IMR-90 (cell line): ENCODE data around the gene ACTR5. TPM values are rescaled to one million over a fixed set of nuclear protein-coding genes. Genes with fewer than 3 reads are reported as not detected.

Experiments
- ATAC-seq: fragments of 200-7000 bp; cut with Tn5 transposase; 2 replicates; pipeline ENCODE4 v1.9.1; 2020; ENCODE audit warnings: low read depth, mild to moderate bottlenecking, moderate library complexity
- BruUV-seq: library from RNA; stranded (reverse); fragments of 400-500 nt; replicated peaks from 2 replicates; lab custom pipeline; 2021; lab: Mats Ljungman, UMichigan
- CTCF ChIA-PET: fragments of 300-600 bp; formaldehyde crosslinking; extraction: SDS; loops from one replicate; lab custom pipeline; 2021; ENCODE audit warnings: antibody characterized with exemption; lab: Yijun Ruan, JAX
- POLR2A ChIA-PET: fragments of 300-600 bp; sonication (Branson Sonifier 250); formaldehyde crosslinking; loops from one replicate; lab custom pipeline; 2022; ENCODE audit warnings: antibody characterized with exemption; ENCODE audit not compliant: unreplicated experiment; lab: Charles Lee
- DNase-seq: peaks from one replicate; pipeline ENCODE4 v3.0.0; 2013
- H2AFZ ChIP-seq: replicated peaks from 2 replicates; pipeline ENCODE3; 2013; ENCODE audit warnings: low read length, mild to moderate bottlenecking; ENCODE audit not compliant: poor library complexity
- H2AK5ac ChIP-seq: 2 replicates; pipeline ENCODE4 v1.6.1; 2013; ENCODE audit warnings: low read depth, low read length, inconsistent platforms
- H2AK9ac ChIP-seq: replicated peaks from 2 replicates; pipeline ENCODE3; 2013; ENCODE audit warnings: mild to moderate bottlenecking, low read depth, low read length, moderate library complexity; ENCODE audit not compliant: poor library complexity
- H2BK120ac ChIP-seq: 2 replicates; pipeline ENCODE4 v1.6.1; 2013; ENCODE audit warnings: low read depth, low read length, inconsistent platforms
- H2BK15ac ChIP-seq: 3 replicates; pipeline ENCODE4 v1.6.1; 2013; ENCODE audit warnings: low read depth, low read length, inconsistent platforms
- H2BK20ac ChIP-seq: 2 replicates; pipeline ENCODE4 v1.6.1; 2013; ENCODE audit warnings: low read depth, mild to moderate bottlenecking, inconsistent platforms, low read length, moderate library complexity
- H2BK5ac ChIP-seq: 2 replicates; pipeline ENCODE4 v1.6.1; 2013; ENCODE audit warnings: mild to moderate bottlenecking, low read depth, low read length, inconsistent platforms; ENCODE audit not compliant: poor library complexity, severe bottlenecking
- H3K14ac ChIP-seq: replicated peaks from 2 replicates; pipeline ENCODE4 v1.6.1; 2013; ENCODE audit warnings: low read depth, low read length, inconsistent platforms
- H3K18ac ChIP-seq: 2 replicates; pipeline ENCODE4 v1.6.1; 2013; ENCODE audit warnings: low read depth, low read length, control low read depth
- H3K23ac ChIP-seq: 2 replicates; pipeline ENCODE4 v1.6.1; 2013; ENCODE audit warnings: low read depth, low read length, inconsistent platforms
- H3K27ac ChIP-seq: 2 replicates; pipeline ENCODE4 v1.5.1; 2013; ENCODE audit warnings: mild to moderate bottlenecking, control low read depth, low read length; ENCODE audit not compliant: insufficient read depth
- H3K27me3 ChIP-seq: 2 replicates; pipeline ENCODE4 v1.6.1; 2013; ENCODE audit warnings: low read length; ENCODE audit not compliant: control insufficient read depth, insufficient read depth
- H3K36me3 ChIP-seq: 2 replicates; pipeline ENCODE4 v1.6.1; 2013; ENCODE audit warnings: low read length, mixed read lengths; ENCODE audit not compliant: control insufficient read depth, insufficient read depth
- H3K4ac ChIP-seq: 2 replicates; pipeline ENCODE4 v1.6.1; 2013; ENCODE audit warnings: low read depth, low read length, inconsistent platforms
- H3K4me1 ChIP-seq: 2 replicates; pipeline ENCODE4 v1.6.1; 2013; ENCODE audit warnings: low read length, mixed read lengths; ENCODE audit not compliant: control insufficient read depth, insufficient read depth
- H3K4me2 ChIP-seq: 2 replicates; pipeline ENCODE4 v1.6.1; 2013; ENCODE audit warnings: low read depth, mild to moderate bottlenecking, control low read depth, low read length, moderate library complexity
- H3K4me3 ChIP-seq: 2 replicates; pipeline ENCODE4 v1.5.1; 2013; ENCODE audit warnings: low read depth, mild to moderate bottlenecking, control low read depth, low read length, moderate library complexity; ENCODE audit not compliant: insufficient read depth
- H3K56ac ChIP-seq: 2 replicates; pipeline ENCODE4 v1.6.1; 2013; ENCODE audit warnings: low read length, inconsistent platforms; ENCODE audit not compliant: insufficient read depth; ENCODE audit errors: extremely low read depth
- H3K79me1 ChIP-seq, 2 experiments: 2 replicates each; pipeline ENCODE4 v1.6.1; 2013; ENCODE audit warnings: low read length in 2 of 2, inconsistent platforms in 1 of 2, low read depth in 1 of 2
- H3K9ac ChIP-seq: 2 replicates; pipeline ENCODE4 v1.6.1; 2013; ENCODE audit warnings: low read depth, low read length, control low read depth
- H3K9me1 ChIP-seq: 2 replicates; pipeline ENCODE4 v1.6.1; 2013; ENCODE audit warnings: low read length, inconsistent platforms; ENCODE audit not compliant: insufficient read depth
- H3K9me3 ChIP-seq: 2 replicates; pipeline ENCODE4 v1.6.1; 2013; ENCODE audit warnings: low read length; ENCODE audit not compliant: control insufficient read depth, insufficient read depth
- H4K20me1 ChIP-seq: 2 replicates; pipeline ENCODE4 v1.6.1; 2013; ENCODE audit warnings: low read length, inconsistent platforms; ENCODE audit not compliant: insufficient read depth
- H4K5ac ChIP-seq: 2 replicates; pipeline ENCODE4 v1.6.1; 2013; ENCODE audit warnings: mild to moderate bottlenecking, low read depth, low read length, control low read depth
- H4K8ac ChIP-seq, 2 experiments: 2 replicates each; pipeline ENCODE4 v1.6.1; 2013; ENCODE audit warnings: low read depth in 2 of 2, low read length in 2 of 2, control low read depth in 1 of 2, inconsistent platforms in 1 of 2
- H4K91ac ChIP-seq: 2 replicates; pipeline ENCODE4 v1.6.1; 2013; ENCODE audit warnings: low read depth, low read length, inconsistent platforms; ENCODE audit not compliant: insufficient read depth
- BHLHE40 ChIP-seq: fragments of 150-350 bp; IDR thresholded peaks from 2 replicates; pipeline ENCODE4 v1.6.1; 2016; ENCODE audit warnings: mild to moderate bottlenecking, low read depth, low read length
- CEBPB ChIP-seq: IDR thresholded peaks from 2 replicates; pipeline ENCODE4 v1.6.1; 2012; ENCODE audit warnings: low read depth, low read length, improper control_type of control experiment
- MAZ ChIP-seq: IDR thresholded peaks from 2 replicates; pipeline ENCODE4 v1.6.1; 2012; ENCODE audit warnings: low read depth, mild to moderate bottlenecking, low read length, improper control_type of control experiment, moderate library complexity, borderline replicate concordance
- MXI1 ChIP-seq: IDR thresholded peaks from 2 replicates; pipeline ENCODE4 v1.6.1; 2012; ENCODE audit warnings: low read depth, mild to moderate bottlenecking, low read length, moderate library complexity, borderline replicate concordance
- NFE2L2 ChIP-seq: fragments of 150-350 bp; IDR thresholded peaks from 2 replicates; pipeline ENCODE4 v1.6.1; 2016; ENCODE audit warnings: low read depth, mild to moderate bottlenecking, low read length
- RFX5 ChIP-seq: IDR thresholded peaks from 2 replicates; pipeline ENCODE4 v1.8.0; 2012; ENCODE audit warnings: low read depth, mild to moderate bottlenecking, low read length, moderate library complexity
- SMC3 ChIP-seq: fragments of 150-350 bp; IDR thresholded peaks from 2 replicates; pipeline ENCODE4 v1.6.1; 2016; ENCODE audit warnings: low read depth, mild to moderate bottlenecking, antibody characterized with exemption, low read length, moderate library complexity
- WGBS, 2 experiments: methylation state at CpG; one replicate each; pipeline versions ENCODE4 v1.1.5 to v1.1.7; 2013; ENCODE audit warnings: missing lambda C conversion rate in 2 of 2; ENCODE audit not compliant: insufficient read length in 1 of 2; ENCODE audit errors: extremely low coverage in 2 of 2; 5-methylcytosine and 5-hydroxymethylcytosine counted together
- dilution Hi-C: fragments of 300-500 bp; cut with HindIII; formaldehyde crosslinking; loops from one replicate; pipeline ENCODE4 v1.14.3; 2018; ENCODE audit warnings: low sequenced_read_pairs; ENCODE audit not compliant: unreplicated experiment
- in situ Hi-C: fragments of 300-500 bp; cut with MboI; formaldehyde crosslinking; loops from 3 replicates; pipeline ENCODE4 v1.14.3; 2019; ENCODE audit warnings: low sequenced_read_pairs, inconsistent platforms, mixed read lengths
- intact Hi-C: fragments of 100-400 bp; cut with micrococcal nuclease; formaldehyde crosslinking; loops from 2 replicates; pipeline ENCODE4 v1.10.0; 2022
- polyA plus RNA-seq, 3 experiments: library from polyadenylated mRNA; depleted of rRNA; stranded (reverse); fragments of >200 nt; gene quantifications; 2 replicates each; pipeline ENCODE4 v1.2.3, GENCODE V29; 2012; ENCODE audit warnings: low replicate concordance in 1 of 3
- total RNA-seq: library from RNA; depleted of rRNA; stranded (reverse); fragments of >200 nt; gene quantifications from 2 replicates; pipeline ENCODE4 v1.2.3, GENCODE V29; 2012
- TF ChIP-seq, protein P1 (sequence below): conservative IDR thresholded peaks from 2 replicates; pipeline ENCODE4 v1.5.1; 2012; ENCODE audit warnings: mild to moderate bottlenecking, low read depth, low read length, improper control_type of control experiment
- TF ChIP-seq, protein P2 (sequence below): fragments of 150-350 bp; IDR thresholded peaks from 2 replicates; pipeline ENCODE4 v1.6.1; 2017; ENCODE audit warnings: mild to moderate bottlenecking, antibody characterized with exemption, low read length, low read depth

ACTR5 gene
- total and polyA plus RNA-seq, 2 of the 4 experiments (the other 2 are of a cell fraction), result 5.9 to 6.6 TPM

DNA sequence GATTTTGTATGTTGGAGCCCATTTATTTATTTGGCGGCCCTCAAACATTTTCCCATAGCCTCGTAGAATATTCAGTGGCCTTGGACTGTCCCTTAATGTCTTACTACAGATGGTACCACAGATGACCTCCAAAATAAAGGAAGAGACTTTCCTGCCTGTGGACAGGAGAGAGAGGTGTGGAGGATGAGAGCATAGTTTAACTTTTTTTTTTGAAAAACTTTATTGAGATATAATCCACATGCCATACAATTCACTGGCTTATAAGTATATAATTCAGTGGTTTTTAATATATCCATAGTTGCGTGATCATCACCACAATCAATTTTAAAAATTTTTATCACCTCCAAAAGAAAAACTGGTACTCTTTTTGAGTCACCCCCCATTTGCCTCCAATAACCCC lies 52.6 kb downstream of the ACTR5 start:
- Histone ChIP-seq H3K4ac (no peak overlapping the region), H3K14ac (no peak overlapping the region), H3K4me3 (no peak overlapping the region), H4K20me1 (no peaks in the 10 kb centered on the region), H3K9me1 (no peaks in the 10 kb centered on the region), H3K27me3 (peaks cover 18% of the 10 kb centered on the region), H4K8ac (no peak overlapping the region), H4K5ac (no peak overlapping the region), H2BK5ac (no peak overlapping the region), H3K79me1 (no peaks in the 10 kb centered on the region), H3K56ac (no peak overlapping the region), H3K18ac (no peak overlapping the region), H3K36me3 (no peaks in the 10 kb centered on the region), H2AK9ac (no peak overlapping the region), H3K27ac (no peak overlapping the region), H2BK15ac (no peak overlapping the region), H2AK5ac (no peak overlapping the region), H2BK120ac (no peak overlapping the region), H3K9me3 (no peaks in the 10 kb centered on the region), H4K91ac (no peak overlapping the region), H3K4me2 (no peak overlapping the region), H2BK20ac (no peak overlapping the region), H3K23ac (no peak overlapping the region), H3K9ac (no peak overlapping the region), H3K4me1 (no peaks in the 10 kb centered on the region), H2AFZ (no peak overlapping the region)
- intact Hi-C loops (no loop called here), in situ Hi-C loops (no loop called here), dilution Hi-C loops (no loop called here)
- no peak for DNase-seq
- CTCF ChIA-PET, result no interaction called here
- POLR2A ChIA-PET, result no interaction called here
- WGBS, 2 experiments, result no CpG with 5 or more reads among the region's 3 CpGs
- no TSS peak for BruUV-seq
- no peak for ATAC-seq
- TF ChIP-seq, protein P1, sequence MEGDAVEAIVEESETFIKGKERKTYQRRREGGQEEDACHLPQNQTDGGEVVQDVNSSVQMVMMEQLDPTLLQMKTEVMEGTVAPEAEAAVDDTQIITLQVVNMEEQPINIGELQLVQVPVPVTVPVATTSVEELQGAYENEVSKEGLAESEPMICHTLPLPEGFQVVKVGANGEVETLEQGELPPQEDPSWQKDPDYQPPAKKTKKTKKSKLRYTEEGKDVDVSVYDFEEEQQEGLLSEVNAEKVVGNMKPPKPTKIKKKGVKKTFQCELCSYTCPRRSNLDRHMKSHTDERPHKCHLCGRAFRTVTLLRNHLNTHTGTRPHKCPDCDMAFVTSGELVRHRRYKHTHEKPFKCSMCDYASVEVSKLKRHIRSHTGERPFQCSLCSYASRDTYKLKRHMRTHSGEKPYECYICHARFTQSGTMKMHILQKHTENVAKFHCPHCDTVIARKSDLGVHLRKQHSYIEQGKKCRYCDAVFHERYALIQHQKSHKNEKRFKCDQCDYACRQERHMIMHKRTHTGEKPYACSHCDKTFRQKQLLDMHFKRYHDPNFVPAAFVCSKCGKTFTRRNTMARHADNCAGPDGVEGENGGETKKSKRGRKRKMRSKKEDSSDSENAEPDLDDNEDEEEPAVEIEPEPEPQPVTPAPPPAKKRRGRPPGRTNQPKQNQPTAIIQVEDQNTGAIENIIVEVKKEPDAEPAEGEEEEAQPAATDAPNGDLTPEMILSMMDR, result no peak
- TF ChIP-seq RFX5 (no peak), SMC3 (no peak), CEBPB (no peak), MAZ (no peak), NFE2L2 (no peak), MXI1 (no peak), BHLHE40 (no peak)
- TF ChIP-seq, protein P2, sequence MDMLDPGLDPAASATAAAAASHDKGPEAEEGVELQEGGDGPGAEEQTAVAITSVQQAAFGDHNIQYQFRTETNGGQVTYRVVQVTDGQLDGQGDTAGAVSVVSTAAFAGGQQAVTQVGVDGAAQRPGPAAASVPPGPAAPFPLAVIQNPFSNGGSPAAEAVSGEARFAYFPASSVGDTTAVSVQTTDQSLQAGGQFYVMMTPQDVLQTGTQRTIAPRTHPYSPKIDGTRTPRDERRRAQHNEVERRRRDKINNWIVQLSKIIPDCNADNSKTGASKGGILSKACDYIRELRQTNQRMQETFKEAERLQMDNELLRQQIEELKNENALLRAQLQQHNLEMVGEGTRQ, result no peak
